Panc1 (cell line): ENCODE data around the gene ARFGAP1.

Experiments used
- POLR2AphosphoS5 ChIP-seq: IDR thresholded peaks from 2 replicates; pipeline ENCODE4 v1.6.1; 2012; ENCODE audit warnings: mild to moderate bottlenecking, low read depth, low read length, moderate library complexity
- SIN3A ChIP-seq: IDR thresholded peaks from 2 replicates; pipeline ENCODE4 v1.6.1; 2012; ENCODE audit warnings: low read depth, mild to moderate bottlenecking, low read length, moderate library complexity, borderline replicate concordance; ENCODE audit not compliant: insufficient read depth
- TCF7L2 ChIP-seq: IDR thresholded peaks from 2 replicates; pipeline ENCODE4 v1.6.1; 2011; ENCODE audit warnings: mild to moderate bottlenecking, low read depth, low read length, inconsistent platforms
- TF ChIP-seq, protein P1 (sequence below): fragments of 450-650 bp; IDR thresholded peaks from 2 replicates; pipeline ENCODE4 v1.5.1; 2017; ENCODE audit warnings: mild to moderate bottlenecking
- TF ChIP-seq, protein P2 (sequence below), 2 experiments: IDR thresholded peaks; 2 replicates each; pipeline ENCODE4 v1.6.1; 2011 to 2012; ENCODE audit warnings: low read depth in 2 of 2, control low read depth in 1 of 2, low read length in 1 of 2, mild to moderate bottlenecking in 1 of 2, moderate library complexity in 1 of 2; ENCODE audit not compliant: insufficient read depth in 1 of 2

DNA sequence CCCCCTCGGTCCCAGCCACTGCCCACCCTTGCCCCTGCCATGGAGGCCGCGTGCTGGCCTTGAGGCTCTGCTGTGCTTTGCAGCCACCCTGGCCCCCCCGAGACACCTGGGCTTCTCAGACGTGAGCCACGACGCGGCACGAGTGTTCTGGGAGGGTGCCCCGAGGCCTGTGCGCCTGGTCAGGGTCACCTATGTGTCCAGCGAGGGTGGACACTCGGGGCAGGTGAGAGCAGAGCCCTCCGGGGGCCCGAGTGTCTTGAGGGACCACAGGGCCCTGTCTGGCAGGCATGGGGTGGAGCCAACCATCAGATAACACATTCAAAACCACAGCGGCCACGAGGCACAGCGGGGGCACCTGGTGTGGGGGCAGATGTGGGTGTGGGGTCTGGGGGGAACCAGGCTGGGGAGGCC, 39.2 kb downstream of the ARFGAP1 start:
- TF ChIP-seq, protein P1, sequence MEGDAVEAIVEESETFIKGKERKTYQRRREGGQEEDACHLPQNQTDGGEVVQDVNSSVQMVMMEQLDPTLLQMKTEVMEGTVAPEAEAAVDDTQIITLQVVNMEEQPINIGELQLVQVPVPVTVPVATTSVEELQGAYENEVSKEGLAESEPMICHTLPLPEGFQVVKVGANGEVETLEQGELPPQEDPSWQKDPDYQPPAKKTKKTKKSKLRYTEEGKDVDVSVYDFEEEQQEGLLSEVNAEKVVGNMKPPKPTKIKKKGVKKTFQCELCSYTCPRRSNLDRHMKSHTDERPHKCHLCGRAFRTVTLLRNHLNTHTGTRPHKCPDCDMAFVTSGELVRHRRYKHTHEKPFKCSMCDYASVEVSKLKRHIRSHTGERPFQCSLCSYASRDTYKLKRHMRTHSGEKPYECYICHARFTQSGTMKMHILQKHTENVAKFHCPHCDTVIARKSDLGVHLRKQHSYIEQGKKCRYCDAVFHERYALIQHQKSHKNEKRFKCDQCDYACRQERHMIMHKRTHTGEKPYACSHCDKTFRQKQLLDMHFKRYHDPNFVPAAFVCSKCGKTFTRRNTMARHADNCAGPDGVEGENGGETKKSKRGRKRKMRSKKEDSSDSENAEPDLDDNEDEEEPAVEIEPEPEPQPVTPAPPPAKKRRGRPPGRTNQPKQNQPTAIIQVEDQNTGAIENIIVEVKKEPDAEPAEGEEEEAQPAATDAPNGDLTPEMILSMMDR = no peak
- no peak for TF ChIP-seq POLR2AphosphoS5
- no peak for TF ChIP-seq SIN3A
- TF ChIP-seq, protein P2, sequence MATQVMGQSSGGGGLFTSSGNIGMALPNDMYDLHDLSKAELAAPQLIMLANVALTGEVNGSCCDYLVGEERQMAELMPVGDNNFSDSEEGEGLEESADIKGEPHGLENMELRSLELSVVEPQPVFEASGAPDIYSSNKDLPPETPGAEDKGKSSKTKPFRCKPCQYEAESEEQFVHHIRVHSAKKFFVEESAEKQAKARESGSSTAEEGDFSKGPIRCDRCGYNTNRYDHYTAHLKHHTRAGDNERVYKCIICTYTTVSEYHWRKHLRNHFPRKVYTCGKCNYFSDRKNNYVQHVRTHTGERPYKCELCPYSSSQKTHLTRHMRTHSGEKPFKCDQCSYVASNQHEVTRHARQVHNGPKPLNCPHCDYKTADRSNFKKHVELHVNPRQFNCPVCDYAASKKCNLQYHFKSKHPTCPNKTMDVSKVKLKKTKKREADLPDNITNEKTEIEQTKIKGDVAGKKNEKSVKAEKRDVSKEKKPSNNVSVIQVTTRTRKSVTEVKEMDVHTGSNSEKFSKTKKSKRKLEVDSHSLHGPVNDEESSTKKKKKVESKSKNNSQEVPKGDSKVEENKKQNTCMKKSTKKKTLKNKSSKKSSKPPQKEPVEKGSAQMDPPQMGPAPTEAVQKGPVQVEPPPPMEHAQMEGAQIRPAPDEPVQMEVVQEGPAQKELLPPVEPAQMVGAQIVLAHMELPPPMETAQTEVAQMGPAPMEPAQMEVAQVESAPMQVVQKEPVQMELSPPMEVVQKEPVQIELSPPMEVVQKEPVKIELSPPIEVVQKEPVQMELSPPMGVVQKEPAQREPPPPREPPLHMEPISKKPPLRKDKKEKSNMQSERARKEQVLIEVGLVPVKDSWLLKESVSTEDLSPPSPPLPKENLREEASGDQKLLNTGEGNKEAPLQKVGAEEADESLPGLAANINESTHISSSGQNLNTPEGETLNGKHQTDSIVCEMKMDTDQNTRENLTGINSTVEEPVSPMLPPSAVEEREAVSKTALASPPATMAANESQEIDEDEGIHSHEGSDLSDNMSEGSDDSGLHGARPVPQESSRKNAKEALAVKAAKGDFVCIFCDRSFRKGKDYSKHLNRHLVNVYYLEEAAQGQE (IDR thresholded peaks at IDR 0.05; ENCODE audit: insufficient read depth in 1 of 2, low read depth in 2 of 2, low read length in 1 of 2) = no peak
- no peak for TF ChIP-seq TCF7L2
